Esophagus muscularis mucosa (tissue), 4 donors: ENCODE results near the gene CCR4.

Experiments used
- EP300 ChIP-seq: sonication (generic); formaldehyde crosslinking; IDR thresholded peaks from one replicate; pipeline ENCODE4 v1.6.1; 2017; ENCODE audit warnings: antibody characterized with exemption
- POLR2A ChIP-seq: fragments of 450-650 bp; IDR thresholded peaks from one replicate; pipeline ENCODE4 v1.6.1; 2017; ENCODE audit warnings: antibody characterized with exemption, moderate library complexity, mild to moderate bottlenecking, low read depth
- POLR2AphosphoS5 ChIP-seq, 2 donors: sonication (generic); formaldehyde crosslinking; IDR thresholded peaks; one replicate each; pipeline ENCODE4 v1.6.1; 2017; ENCODE audit warnings: antibody characterized with exemption in 2 of 2
- TF ChIP-seq, protein P1 (sequence below), 3 experiments: fragments of 200-600 bp in 2 of 3; fragments of 450-650 bp in 1 of 3; sonication (generic) in 2 of 3; IDR thresholded peaks; one replicate each; pipeline ENCODE4 v1.5.1; 2017 to 2019; ENCODE audit warnings: antibody characterized with exemption in 3 of 3, mild to moderate bottlenecking in 2 of 3, moderate library complexity in 1 of 3

DNA sequence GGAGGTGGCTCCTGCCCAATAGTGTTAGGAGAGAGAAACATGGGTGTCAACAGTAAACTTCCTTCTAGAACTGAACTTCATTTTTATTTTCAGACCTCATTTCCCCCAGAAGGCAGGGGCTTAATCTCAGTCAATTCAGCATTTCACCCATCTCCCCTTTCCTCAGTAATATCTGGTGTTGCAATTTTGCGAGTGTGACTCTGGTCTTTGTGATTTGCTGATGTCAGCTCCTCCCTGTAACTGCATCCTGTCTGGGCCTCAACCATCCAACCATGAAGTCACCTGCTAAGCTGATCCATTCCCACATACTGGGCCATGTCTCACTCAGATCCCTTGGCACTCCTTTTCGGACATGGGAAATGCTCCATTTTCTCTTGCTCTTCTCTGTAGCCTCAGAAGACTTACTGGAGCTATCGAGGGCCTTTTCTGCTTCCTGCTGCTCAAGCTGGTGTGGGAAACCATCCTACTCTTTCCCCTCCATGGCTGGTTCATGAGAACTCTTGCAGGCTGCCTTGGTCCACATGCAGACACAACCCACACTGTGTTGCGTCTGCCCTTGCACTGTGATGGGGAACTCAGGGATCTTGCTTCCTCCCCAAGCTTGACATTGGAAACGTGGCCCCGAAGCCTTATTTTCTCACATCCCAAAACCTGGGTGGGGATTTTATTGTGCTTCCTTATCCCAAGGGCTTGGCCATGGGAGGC is 24.6 kb downstream of the CCR4 start:
- TF ChIP-seq, protein P1, sequence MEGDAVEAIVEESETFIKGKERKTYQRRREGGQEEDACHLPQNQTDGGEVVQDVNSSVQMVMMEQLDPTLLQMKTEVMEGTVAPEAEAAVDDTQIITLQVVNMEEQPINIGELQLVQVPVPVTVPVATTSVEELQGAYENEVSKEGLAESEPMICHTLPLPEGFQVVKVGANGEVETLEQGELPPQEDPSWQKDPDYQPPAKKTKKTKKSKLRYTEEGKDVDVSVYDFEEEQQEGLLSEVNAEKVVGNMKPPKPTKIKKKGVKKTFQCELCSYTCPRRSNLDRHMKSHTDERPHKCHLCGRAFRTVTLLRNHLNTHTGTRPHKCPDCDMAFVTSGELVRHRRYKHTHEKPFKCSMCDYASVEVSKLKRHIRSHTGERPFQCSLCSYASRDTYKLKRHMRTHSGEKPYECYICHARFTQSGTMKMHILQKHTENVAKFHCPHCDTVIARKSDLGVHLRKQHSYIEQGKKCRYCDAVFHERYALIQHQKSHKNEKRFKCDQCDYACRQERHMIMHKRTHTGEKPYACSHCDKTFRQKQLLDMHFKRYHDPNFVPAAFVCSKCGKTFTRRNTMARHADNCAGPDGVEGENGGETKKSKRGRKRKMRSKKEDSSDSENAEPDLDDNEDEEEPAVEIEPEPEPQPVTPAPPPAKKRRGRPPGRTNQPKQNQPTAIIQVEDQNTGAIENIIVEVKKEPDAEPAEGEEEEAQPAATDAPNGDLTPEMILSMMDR (IDR thresholded peaks at IDR 0.05), result no peak
- no peak for TF ChIP-seq POLR2A
- no peak for TF ChIP-seq POLR2AphosphoS5 (IDR thresholded peaks at IDR 0.05)
- no peak for TF ChIP-seq EP300
